IPS-11a (cell line): ENCODE measurements around the gene SERPINB11.
"Not testable (repeated sequence)": the region's sequence is repeated elsewhere in the genome, so short reads cannot be mapped to it uniquely, and the experiment has no call there.

Source experiments
- H3K4me3 ChIP-seq: one replicate; pipeline ENCODE4 v1.5.1; 2013; ENCODE audit warnings: low read depth, low read length, control low read depth

SERPINB11 gene

DNA sequence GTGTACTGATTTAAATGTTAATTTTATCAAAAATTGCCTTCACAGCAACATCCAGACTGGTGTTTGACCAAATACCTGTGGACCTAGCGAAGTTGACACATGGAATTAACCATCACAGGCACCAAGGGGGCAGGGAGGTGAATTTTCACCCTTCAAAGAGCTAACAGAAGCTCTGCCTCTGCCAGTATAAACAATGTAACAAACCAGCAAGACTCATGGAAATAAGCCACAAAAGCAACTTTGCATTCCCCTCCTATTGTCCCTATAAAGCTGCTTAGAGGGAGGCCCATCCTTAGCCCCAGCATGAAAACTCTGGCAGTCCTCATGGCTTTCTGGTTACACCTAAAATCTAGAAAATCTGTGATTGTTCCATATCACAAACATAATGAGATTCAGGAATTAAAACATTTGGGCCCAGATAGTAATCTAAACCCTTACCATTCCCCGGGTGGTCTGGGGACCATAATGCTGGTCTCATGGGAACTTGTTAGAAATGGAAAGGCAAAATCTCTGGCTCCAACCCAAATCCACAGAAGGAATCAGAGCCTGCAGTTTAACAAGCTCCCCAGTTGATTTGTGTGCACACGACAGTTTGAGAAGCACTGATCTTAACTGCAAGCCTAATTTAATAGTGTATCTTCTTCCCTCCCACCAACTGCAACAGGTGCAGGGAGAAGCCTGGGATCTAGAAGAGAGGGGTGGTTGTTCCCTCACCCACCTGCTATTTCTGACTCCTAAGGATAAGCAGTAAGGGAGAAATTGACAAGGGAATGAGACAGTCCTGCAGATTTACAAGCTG is 23.1 kb downstream of the SERPINB11 start:
- H3K4me3 ChIP-seq, result no peak overlapping the region

DNA sequence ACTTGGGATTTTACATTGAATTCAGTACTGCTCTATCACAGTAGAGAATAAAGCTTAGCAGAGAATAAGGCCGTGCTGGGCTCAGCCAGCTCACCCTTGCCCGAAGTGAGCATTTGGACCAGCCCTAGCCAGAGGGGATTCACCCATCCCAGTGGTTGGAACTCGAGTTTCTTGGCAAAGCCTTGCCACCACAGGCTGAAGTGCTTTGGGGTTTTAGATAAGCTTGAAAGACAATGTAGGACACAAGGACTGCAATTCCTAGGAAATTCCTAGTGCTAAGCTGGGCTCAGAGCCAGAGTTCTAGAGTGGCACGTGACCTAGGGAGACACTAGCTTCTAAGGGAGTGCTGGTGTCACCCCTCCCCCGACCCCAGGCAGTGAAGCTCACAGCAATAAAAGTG is 28.0 kb downstream of the SERPINB11 start:
- no peak overlapping the region for H3K4me3 ChIP-seq

DNA sequence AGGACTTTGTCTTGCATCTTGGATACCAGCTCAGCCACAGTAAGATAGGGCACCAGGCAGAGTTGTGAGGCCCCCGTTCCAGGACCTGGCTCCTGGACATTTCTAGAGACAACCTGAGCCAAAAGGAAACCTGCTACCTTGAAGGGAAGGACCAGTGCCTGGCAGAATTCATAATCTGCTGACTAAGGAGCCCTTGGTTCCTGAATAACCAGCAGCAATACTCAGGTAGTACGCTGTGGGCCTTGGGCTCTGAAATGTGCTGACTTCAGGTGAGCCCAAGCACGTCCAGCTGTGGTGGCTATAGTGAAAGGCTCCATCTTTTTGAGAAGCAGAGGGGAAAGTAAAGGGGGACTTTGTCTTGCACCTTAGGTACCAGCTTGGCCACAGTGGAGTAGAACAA is 28.5 kb downstream of the SERPINB11 start:
- no peak overlapping the region for H3K4me3 ChIP-seq

DNA sequence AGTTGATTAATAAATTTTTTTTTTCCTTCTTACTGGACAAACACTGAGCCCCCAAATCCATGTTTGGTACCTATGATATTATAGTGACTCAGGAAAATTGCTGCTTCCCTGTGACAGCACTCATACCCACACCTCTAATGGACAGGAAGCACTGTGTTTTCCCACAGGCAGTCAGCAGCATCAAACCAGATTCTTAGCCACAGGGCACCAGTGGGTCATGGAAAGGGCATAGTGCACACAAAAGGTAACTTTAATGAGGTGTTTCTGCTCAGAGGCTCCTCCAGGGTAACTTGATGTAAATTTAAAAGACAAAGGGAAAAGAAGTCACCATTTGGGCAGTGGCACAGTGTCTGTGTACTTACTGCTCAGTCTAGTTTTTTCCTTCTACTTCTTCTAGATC is 34.1 kb downstream of the SERPINB11 start:
- H3K4me3 ChIP-seq, result no peak overlapping the region

DNA sequence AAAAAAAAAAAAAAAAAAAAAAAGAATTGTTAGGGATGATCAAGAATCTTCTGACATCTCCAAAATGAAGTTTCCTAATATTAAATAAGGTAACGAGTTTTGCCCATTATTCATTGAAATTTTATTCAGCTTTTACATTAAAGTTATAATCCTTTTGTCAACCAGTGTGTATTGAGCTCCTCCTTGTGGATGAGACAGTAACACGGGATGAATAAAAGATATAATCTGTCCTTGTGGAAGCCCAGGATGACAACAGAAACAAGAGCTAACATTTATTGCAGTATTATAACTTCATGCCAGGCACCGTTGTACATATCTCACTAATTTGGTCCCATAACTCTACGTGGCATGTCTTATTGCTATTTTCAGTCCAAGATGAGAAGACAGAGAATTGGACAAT is 39.0 kb downstream of the SERPINB11 start:
- no peak overlapping the region for H3K4me3 ChIP-seq

DNA sequence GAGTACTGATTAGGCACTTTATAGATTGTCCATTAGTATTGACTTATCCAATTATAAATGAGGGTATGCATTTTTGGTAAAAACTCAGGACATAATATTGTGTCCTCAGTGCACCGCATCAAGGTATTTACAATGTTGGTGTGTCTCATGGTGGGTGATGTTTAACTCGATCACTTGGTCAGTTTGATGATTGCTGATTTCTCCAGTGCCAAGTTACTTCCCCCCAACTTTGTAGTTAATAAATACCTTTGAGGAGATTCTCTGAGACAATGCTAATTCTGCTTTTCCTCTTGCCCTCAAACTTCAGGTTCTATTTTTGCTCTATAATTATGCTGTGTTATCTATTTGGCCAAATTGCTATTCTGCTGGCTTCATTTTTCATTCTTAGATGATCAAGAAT is 44.2 kb downstream of the SERPINB11 start:
- H3K4me3 ChIP-seq, result no peak overlapping the region

DNA sequence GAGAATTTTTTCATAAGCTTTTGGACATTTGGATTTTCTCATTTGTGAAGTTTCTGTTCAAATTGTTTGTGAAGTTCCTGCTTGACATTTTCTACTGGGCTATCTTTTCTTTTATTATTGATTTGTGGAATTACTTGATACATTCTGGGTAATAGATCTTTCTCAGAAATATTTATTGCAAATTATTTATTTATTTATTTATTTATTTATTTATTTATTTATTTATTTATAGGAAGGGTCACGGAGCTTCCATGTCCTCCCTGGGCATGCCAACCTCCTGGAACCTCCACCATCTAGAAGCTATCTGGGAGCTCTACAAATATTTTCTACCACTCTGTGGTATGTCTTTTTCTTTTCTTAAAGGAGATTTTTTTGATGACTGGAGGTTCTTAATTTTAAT is 46.7 kb downstream of the SERPINB11 start:
- H3K4me3 ChIP-seq, result no peak overlapping the region

DNA sequence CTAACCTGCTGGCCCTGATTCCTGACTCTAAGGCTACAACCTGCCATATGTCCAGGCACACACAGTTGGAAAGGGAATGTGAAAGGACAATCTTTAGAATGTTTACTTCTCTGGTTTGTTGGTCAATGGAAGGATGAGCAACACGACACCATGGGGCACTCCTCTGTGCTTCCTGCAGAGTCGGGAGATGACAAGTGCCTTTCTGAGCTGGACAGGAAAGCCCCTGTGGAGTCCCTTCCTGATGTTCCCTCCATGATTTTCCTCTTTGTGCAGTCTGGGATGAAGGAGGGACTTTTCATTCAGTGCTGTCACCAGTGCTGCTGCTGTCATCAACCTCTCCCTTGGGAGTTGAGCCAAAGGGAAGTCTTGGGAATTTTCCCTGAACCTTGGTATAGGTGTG is 49.9 kb downstream of the SERPINB11 start:
- no peak overlapping the region for H3K4me3 ChIP-seq

DNA sequence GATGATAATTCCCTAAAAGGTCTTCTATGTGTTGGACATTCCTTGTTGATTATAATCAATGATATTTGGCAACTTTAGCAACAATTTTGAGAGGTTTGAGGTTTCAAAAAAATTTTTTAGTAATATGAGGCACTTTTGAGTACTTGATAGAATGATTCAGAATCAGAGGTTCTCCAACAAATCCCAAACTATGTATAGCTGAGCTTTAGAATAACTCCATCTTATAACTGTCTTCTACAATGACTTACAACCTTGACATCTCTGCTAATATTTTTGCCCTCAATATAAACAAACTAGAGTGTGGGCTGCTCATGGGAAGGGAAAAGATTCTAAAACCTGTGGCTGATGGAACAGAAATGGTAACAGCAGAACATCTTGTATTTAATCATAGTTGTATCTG is 50.9 kb downstream of the SERPINB11 start:
- H3K4me3 ChIP-seq, result no peak overlapping the region

DNA sequence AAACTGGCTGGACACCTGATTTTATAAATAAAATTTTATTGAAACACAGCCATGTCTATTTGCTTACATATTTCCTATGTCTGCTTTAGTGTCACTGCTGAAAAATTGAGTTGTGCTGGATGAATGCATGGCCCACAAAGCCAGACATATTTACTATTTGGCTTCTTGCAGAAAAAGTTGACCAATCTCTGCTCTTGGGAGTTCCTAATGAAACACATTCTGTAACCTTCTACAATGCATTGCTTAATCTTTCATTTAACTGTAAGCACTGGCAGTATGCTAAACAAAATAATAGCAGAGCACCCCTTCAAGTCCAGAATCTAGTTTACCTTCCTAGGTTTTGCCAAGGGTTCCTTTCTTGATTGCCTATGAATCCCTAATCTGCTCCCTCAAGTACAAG is 54.8 kb downstream of the SERPINB11 start:
- no peak overlapping the region for H3K4me3 ChIP-seq

DNA sequence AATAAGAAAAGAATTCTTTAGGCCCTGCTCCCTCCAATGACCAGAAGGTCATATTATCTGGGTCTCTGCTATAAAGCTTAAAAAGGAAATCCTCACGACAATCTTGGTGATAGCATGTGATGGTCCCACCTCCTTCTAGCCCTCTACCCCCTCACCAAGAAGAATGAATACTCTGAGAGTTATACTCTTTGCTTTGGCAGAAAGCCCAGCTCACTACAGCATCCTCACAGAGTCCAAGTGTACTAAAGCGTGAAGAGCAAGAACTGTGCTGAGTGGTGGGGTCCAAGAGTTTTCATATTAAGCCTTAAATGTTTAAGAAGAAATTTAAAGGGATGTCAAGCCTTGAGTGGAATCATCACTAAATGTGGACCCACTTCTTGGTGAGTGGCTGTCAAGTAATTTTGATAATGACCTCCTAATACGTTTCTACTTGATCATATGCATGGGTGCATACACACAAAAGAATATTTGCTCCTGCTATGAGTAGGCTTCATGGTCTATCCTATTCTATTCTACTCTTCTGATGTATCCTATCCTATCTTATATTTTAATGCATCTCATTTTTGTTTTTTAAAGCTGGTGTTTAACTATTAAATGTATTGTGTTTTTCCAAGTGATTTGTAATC is 56.0 kb downstream of the SERPINB11 start:
- H3K4me3 ChIP-seq, result no peak overlapping the region

DNA sequence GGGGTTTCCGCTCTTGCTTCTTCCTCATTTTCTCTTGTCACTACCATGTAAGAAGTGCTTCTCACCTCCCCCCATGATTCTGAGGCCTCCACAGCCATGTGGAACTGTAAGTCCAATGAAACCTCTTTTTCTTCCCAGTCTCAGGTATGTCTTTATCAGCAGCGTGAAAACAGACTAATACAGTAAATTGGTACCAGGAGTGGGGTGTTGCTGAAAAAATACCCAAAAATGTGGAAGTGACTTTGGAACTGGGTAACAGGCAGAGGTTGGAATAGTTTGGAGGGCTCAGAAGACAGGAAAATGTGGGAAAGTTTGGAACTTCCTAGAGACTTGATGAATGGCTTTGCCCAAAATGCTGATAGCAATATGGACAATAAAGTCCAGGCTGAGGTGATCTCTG is 57.0 kb downstream of the SERPINB11 start:
- H3K4me3 ChIP-seq, result not testable (repeated sequence)

DNA sequence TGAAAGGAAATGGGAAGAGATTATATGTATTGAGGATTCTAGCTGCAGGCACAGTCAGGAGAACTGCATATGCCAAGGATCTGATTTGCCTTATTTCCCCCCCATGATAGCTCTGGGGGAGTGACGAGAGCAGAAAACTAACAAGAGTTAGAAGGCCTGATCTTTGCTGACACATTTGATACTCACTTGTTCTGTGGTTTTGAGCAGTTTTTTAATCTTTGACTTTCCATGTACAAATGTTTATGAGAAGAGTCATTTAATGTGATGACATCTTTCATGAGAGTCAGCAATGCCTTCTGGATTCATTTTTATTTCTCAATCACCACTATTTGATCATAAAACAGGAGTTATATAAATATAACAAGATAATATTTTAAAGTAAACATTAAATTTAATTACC is 59.8 kb downstream of the SERPINB11 start:
- no peak overlapping the region for H3K4me3 ChIP-seq

DNA sequence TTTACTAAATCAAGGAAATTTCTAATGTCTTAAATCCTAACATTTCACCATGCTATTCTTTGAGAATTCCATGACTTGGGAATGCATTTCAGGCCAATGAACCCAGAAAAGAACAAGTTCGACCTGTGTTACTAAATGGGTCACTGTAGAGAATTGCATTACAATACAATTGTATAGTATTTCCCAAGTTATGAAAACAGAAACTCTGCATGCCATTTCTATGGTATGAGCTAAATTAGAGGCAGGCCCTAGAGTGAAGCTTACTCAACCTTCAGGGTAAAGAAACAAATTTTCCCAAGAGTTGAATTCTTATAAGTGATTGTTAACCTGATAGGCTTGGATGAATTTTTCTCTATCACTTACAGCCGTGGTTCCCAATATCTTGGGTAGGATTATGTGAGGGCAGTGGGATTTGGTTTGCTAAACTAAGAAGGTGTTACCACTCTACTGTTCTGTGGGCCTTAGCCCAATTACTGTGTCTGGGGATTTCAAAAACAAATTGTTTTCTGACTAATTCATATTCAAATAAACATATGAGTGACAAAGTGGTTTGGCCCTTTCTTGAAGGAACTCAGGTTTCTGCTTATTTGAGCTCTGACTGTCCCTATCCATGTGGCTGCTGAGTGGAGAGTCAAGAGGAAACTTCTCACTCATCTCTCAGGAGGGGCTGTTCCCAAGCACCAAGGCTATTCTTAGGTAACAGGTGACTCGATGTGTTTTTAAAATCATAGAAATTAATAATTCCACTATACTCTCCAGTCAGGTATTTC is 61.3 kb downstream of the SERPINB11 start:
- no peak overlapping the region for H3K4me3 ChIP-seq

DNA sequence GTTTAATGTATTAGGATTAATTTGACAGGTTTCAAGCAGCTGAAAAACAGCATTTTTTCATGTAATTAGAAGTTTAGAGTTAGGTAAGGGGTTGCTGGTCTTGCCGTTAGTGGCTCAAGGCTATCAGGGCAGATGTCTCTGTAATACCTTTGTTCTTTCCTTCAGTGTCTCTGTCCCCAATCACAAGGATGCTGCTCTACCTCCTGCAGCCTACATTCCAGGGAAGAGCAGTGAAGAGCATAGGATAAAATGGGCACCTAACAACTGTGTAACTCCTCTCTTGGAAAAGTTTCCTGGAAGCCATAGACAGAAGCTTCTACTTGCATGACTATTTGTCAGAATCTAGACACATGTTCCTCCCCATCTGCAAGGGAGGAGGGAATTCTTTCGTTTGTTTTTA is 63.1 kb downstream of the SERPINB11 start:
- no peak overlapping the region for H3K4me3 ChIP-seq
